ENCODE results near the gene RAB25.

GRCh38 chr1:156098784-156099183, 37.8 kb downstream of the RAB25 start:
- TF ChIP-seq, protein P1, sequence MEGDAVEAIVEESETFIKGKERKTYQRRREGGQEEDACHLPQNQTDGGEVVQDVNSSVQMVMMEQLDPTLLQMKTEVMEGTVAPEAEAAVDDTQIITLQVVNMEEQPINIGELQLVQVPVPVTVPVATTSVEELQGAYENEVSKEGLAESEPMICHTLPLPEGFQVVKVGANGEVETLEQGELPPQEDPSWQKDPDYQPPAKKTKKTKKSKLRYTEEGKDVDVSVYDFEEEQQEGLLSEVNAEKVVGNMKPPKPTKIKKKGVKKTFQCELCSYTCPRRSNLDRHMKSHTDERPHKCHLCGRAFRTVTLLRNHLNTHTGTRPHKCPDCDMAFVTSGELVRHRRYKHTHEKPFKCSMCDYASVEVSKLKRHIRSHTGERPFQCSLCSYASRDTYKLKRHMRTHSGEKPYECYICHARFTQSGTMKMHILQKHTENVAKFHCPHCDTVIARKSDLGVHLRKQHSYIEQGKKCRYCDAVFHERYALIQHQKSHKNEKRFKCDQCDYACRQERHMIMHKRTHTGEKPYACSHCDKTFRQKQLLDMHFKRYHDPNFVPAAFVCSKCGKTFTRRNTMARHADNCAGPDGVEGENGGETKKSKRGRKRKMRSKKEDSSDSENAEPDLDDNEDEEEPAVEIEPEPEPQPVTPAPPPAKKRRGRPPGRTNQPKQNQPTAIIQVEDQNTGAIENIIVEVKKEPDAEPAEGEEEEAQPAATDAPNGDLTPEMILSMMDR (IDR thresholded peaks at IDR 0.05) = no peak
- no peak for TF ChIP-seq POLR2A (IDR thresholded peaks at IDR 0.05)
